SK-N-MC (cell line): ENCODE data around the gene CCBE1.

Experiments used
- EZH2 ChIP-seq: fragments of 200-600 bp; sonication (generic); IDR thresholded peaks from one replicate; pipeline ENCODE4 v1.6.1; 2017; ENCODE audit warnings: antibody characterized with exemption
- POLR2AphosphoS5 ChIP-seq: IDR thresholded peaks from 2 replicates; pipeline ENCODE4 v1.6.1; 2012; ENCODE audit warnings: mild to moderate bottlenecking, low read depth, low read length, borderline replicate concordance

DNA sequence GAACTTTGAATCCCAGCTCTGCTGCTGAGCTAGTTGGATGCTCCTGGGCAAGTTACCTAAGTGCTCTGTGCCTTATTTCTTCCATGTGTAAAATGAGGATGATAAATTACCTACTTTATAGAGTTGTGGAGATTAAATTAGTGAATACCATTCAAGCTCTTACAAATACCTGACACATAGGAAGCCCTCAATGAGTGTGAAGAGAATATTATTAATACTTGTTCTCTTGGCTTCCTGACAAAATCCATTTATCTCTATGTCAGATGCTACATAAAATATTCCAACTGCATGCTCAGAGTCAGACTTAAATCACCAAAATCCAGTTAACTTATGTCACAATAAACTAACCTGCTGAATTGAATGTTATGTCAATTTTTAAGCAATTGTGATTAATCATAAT is 42.9 kb upstream of the CCBE1 start:
- no peak for TF ChIP-seq POLR2AphosphoS5
- no peak for TF ChIP-seq EZH2
